SU-DHL-6 (cell line): Measurements from ENCODE around the gene CPEB3.

Experiments
- EZH2phosphoT487 ChIP-seq: fragments of 200-600 bp; sonication (generic), shearing (Covaris generic); conservative IDR thresholded peaks from 2 replicates; pipeline ENCODE4 v1.6.1; 2018; ENCODE audit warnings: mild to moderate bottlenecking, antibody characterized with exemption, low read length, moderate library complexity, mixed read lengths
- TF ChIP-seq, protein P1 (sequence below): fragments of 200-600 bp; sonication (generic); IDR thresholded peaks from one replicate; pipeline ENCODE4 v1.5.1; 2017; ENCODE audit warnings: antibody characterized with exemption, mild to moderate bottlenecking, low read length, moderate library complexity; ENCODE audit not compliant: insufficient read depth, poor library complexity, severe bottlenecking

DNA sequence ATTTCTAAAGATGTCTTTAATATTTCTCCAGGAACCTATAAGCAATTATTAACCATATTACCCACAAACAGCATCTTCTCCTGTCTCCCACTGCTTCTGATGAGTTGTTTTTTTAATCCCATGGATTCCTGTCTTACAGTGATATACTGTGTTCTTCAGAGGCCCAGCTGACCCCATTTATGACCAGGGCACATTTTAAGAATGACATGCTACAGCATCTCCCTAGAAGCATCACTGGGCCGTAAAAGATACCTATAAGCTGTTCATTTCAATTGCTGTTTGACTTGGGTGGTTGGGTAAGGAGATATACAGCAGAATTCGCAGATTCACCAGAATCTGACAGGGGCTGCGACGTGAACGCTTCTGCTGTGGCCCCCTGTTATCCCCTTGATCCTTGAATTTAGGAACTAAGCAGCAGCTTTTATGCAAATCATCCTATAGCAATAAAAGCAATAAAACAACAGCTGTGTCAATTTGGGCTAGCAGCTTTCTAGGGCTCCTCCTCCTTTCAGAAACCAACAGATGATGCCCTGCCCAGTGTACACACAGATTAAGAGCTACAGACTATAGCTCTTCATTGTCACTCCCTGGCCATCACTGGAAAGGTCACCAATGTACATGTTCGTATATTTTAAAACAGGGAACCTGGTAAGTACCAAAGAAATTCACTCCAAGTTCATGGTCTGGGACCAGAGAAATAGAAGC is 86.8 kb downstream of the CPEB3 start:
- TF ChIP-seq, protein P1, sequence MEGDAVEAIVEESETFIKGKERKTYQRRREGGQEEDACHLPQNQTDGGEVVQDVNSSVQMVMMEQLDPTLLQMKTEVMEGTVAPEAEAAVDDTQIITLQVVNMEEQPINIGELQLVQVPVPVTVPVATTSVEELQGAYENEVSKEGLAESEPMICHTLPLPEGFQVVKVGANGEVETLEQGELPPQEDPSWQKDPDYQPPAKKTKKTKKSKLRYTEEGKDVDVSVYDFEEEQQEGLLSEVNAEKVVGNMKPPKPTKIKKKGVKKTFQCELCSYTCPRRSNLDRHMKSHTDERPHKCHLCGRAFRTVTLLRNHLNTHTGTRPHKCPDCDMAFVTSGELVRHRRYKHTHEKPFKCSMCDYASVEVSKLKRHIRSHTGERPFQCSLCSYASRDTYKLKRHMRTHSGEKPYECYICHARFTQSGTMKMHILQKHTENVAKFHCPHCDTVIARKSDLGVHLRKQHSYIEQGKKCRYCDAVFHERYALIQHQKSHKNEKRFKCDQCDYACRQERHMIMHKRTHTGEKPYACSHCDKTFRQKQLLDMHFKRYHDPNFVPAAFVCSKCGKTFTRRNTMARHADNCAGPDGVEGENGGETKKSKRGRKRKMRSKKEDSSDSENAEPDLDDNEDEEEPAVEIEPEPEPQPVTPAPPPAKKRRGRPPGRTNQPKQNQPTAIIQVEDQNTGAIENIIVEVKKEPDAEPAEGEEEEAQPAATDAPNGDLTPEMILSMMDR, result no peak
- TF ChIP-seq EZH2phosphoT487, result no peak
